NT2/D1 (cell line): ENCODE data around the gene ERG.

Source experiments
- DNase-seq: peaks from one replicate; pipeline ENCODE4 v3.0.0-alpha.2; 2011; ENCODE audit warnings: low read depth, low spot score
- H3K27me3 ChIP-seq: 2 replicates; pipeline ENCODE4 v1.6.0; 2011; ENCODE audit warnings: mild to moderate bottlenecking; ENCODE audit not compliant: insufficient read length, insufficient read depth
- H3K36me3 ChIP-seq: 2 replicates; pipeline ENCODE4 v1.6.1; 2011; ENCODE audit warnings: mild to moderate bottlenecking, low read length, mixed read lengths; ENCODE audit not compliant: insufficient read depth, insufficient read length
- H3K4me1 ChIP-seq: 2 replicates; pipeline ENCODE4 v1.5.1; 2011; ENCODE audit not compliant: insufficient read depth, insufficient read length
- H3K4me3 ChIP-seq: 2 replicates; pipeline ENCODE4 v1.5.1; 2011; ENCODE audit warnings: low read depth; ENCODE audit not compliant: insufficient read length
- H3K9ac ChIP-seq: 2 replicates; pipeline ENCODE4 v1.6.0; 2011; ENCODE audit warnings: low read depth; ENCODE audit not compliant: insufficient read length
- H3K9me3 ChIP-seq: 2 replicates; pipeline ENCODE4 v1.5.1; 2011; ENCODE audit warnings: mild to moderate bottlenecking, low read length; ENCODE audit not compliant: insufficient read depth
- SUZ12 ChIP-seq: IDR thresholded peaks from 2 replicates; pipeline ENCODE4 v1.6.1; 2011; ENCODE audit not compliant: insufficient read length, insufficient read depth; ENCODE audit errors: extremely low read depth
- YY1 ChIP-seq: IDR thresholded peaks from 2 replicates; pipeline ENCODE4 v1.6.1; 2011; ENCODE audit not compliant: insufficient read length, insufficient read depth
- ZNF274 ChIP-seq: IDR thresholded peaks from 2 replicates; pipeline ENCODE4 v1.6.1; 2011; ENCODE audit warnings: mild to moderate bottlenecking, low read depth, low read length

ERG gene

DNA sequence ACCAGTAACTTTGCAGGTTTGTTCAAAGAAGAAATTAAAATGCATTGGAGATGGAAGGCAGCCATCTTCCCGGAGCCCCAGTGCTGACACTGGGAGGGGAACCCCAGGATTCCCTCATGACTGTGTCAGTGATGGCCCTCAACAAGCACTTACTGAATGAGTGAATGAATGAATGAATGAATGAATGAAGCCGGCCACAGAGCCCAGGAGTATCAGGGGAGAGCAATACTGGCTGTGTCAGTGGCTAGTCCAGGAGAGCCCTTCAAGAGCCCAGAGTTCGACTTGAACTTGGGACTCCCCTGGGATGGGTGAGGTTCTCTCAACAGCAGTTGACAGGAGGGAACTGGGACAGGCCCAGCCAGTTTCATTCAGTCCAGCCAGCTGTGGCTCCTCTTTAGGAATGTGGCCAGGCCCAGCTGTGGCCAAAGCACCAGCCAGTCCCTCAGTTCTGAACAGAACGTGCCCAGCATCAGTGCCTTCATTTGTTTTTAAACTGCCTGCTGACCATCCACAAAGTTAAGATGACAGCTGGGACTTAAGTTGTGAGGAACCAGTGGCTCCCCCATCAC is 9.2 kb upstream of the ERG start:
- TF ChIP-seq SUZ12 (no peak), YY1 (no peak), ZNF274 (no peak)
- no peak overlapping the region for H3K4me3 ChIP-seq
- H3K36me3 ChIP-seq = no peaks in the 10 kb centered on the region
- H3K9me3 ChIP-seq = no peaks in the 10 kb centered on the region
- DNase-seq = no peak
- no peak overlapping the region for H3K9ac ChIP-seq
- H3K4me1 ChIP-seq = peaks cover 6% of the 10 kb centered on the region
- no peaks in the 10 kb centered on the region for H3K27me3 ChIP-seq

- Histone ChIP-seq H3K4me1 (peaks cover 6% of the 10 kb centered on the region), H3K9me3 (no peaks in the 10 kb centered on the region), H3K4me3 (peak overlapping the region; percentile 9), H3K36me3 (no peaks in the 10 kb centered on the region), H3K27me3 (no peaks in the 10 kb centered on the region), H3K9ac (peak overlapping the region; percentile 2)
- TF ChIP-seq YY1 (no peak), ZNF274 (no peak), SUZ12 (no peak)
- DNase-seq = no peak
Observed at GRCh38 chr21:38506661-38507281, 8.5 kb upstream of the ERG start.

GRCh38 chr21:38505654-38506523 is 7.6 kb upstream of the ERG start:
- no peak overlapping the region for H3K4me3 ChIP-seq
- DNase-seq = peak; percentile 72
- H3K27me3 ChIP-seq = no peaks in the 10 kb centered on the region
- peak overlapping the region; percentile 2 for H3K9ac ChIP-seq
- H3K9me3 ChIP-seq = no peaks in the 10 kb centered on the region
- H3K4me1 ChIP-seq = peaks cover 6% of the 10 kb centered on the region
- no peaks in the 10 kb centered on the region for H3K36me3 ChIP-seq
- TF ChIP-seq SUZ12 (no peak), ZNF274 (no peak), YY1 (no peak)

- Histone ChIP-seq H3K4me3 (no peak overlapping the region), H3K9me3 (no peaks in the 10 kb centered on the region), H3K27me3 (no peaks in the 10 kb centered on the region), H3K9ac (no peak overlapping the region), H3K36me3 (no peaks in the 10 kb centered on the region), H3K4me1 (peaks cover 6% of the 10 kb centered on the region)
- no peak for DNase-seq
- TF ChIP-seq ZNF274 (no peak), YY1 (no peak), SUZ12 (no peak)
Observed at GRCh38 chr21:38504066-38504465, 5.8 kb upstream of the ERG start.

GRCh38 chr21:38503583-38503982 is 5.3 kb upstream of the ERG start:
- no peak overlapping the region for H3K9ac ChIP-seq
- TF ChIP-seq YY1 (no peak), SUZ12 (no peak), ZNF274 (no peak)
- H3K27me3 ChIP-seq = no peaks in the 10 kb centered on the region
- H3K4me1 ChIP-seq = peaks cover 6% of the 10 kb centered on the region
- no peaks in the 10 kb centered on the region for H3K36me3 ChIP-seq
- no peak for DNase-seq
- no peak overlapping the region for H3K4me3 ChIP-seq
- H3K9me3 ChIP-seq = no peaks in the 10 kb centered on the region

DNA sequence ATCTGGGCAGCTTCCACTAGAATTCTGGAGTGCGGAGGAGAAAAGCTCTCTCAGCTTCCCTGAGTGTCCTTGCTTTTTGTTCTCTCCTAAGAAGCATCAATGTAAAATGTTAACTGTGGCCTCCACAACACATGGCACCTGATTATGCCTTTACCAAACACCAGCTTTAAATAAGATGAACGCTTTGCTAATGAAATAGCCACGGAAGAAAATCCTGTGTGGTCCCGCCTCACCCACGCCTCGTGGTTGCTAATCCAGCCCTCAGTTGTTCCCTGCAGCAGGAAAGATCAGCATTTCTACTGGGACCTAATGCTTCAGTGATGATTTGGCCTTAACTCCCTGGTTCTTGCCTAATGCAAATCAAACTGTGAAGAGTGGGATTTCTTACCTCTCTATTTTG is 1.8 kb upstream of the ERG start:
- H3K4me1 ChIP-seq = peaks cover under 1% of the 10 kb centered on the region
- TF ChIP-seq SUZ12 (no peak), YY1 (no peak), ZNF274 (no peak)
- no peaks in the 10 kb centered on the region for H3K36me3 ChIP-seq
- no peak overlapping the region for H3K4me3 ChIP-seq
- no peaks in the 10 kb centered on the region for H3K27me3 ChIP-seq
- no peak overlapping the region for H3K9ac ChIP-seq
- H3K9me3 ChIP-seq = no peaks in the 10 kb centered on the region
- no peak for DNase-seq

DNA sequence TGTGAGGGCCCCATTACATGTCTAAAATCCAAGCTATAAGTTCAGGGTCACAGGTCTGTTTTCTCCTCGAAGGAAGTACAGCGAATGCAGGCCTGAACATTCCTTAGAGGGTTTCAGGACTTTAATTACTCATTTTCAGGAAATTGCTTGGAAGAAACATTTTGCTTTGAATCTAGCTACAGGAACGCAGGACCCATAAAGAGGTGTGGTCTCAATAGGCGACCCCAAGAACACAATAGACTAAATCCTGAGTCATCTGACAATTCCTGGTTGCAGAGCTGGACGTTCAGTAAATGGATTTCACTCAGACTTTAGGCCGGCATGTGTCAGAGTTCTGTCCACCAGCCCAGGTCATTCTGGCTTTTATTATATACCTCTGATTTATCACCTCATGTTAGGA is 1.0 kb upstream of the ERG start:
- Histone ChIP-seq H3K27me3 (no peaks in the 10 kb centered on the region), H3K9me3 (no peaks in the 10 kb centered on the region), H3K9ac (no peak overlapping the region), H3K4me1 (no peaks in the 10 kb centered on the region), H3K4me3 (no peak overlapping the region), H3K36me3 (no peaks in the 10 kb centered on the region)
- TF ChIP-seq ZNF274 = no peak
- no peak for TF ChIP-seq SUZ12
- no peak for TF ChIP-seq YY1
- no peak for DNase-seq
